Muscle of leg (tissue), 11 donors: Measurements from ENCODE around the gene ACACB. TPM values are rescaled to one million over a fixed set of nuclear protein-coding genes. Genes with fewer than 3 reads are reported as not detected.
A peak's percentile ranks its signal among the peaks of the same experiment; 100 is the strongest.

ENCODE experiments used
- DNase-seq: peaks from one replicate; pipeline ENCODE4 v3.0.0; 2013
- H3K27ac ChIP-seq: one replicate; pipeline ENCODE4 v1.5.1; 2013; ENCODE audit warnings: mild to moderate bottlenecking, low read length, control low read depth
- H3K27me3 ChIP-seq: one replicate; pipeline ENCODE4 v1.6.1; 2013; ENCODE audit warnings: low read length; ENCODE audit not compliant: control insufficient read depth, insufficient read depth
- H3K36me3 ChIP-seq: one replicate; pipeline ENCODE4 v1.6.1; 2013; ENCODE audit warnings: low read length; ENCODE audit not compliant: control insufficient read depth, insufficient read depth
- H3K4me1 ChIP-seq: one replicate; pipeline ENCODE4 v1.6.1; 2013; ENCODE audit warnings: low read length; ENCODE audit not compliant: control insufficient read depth, insufficient read depth
- H3K4me3 ChIP-seq: one replicate; pipeline ENCODE4 v1.5.1; 2013; ENCODE audit warnings: low read length, control low read depth
- H3K9me3 ChIP-seq: replicated peaks from 2 replicates; pipeline ENCODE4 v1.6.1; 2013; ENCODE audit warnings: low read depth, low read length; ENCODE audit not compliant: control insufficient read depth
- WGBS: methylation state at CpG from one replicate; pipeline ENCODE4 v1.1.5; 2013; ENCODE audit warnings: missing lambda C conversion rate; ENCODE audit not compliant: insufficient coverage; 5-methylcytosine and 5-hydroxymethylcytosine counted together
- polyA plus RNA-seq, 8 donors: library from polyadenylated mRNA; unstranded; fragments of 120-200 nt; gene quantifications; one replicate each; pipeline versions ENCODE4 v1.2.1 to v1.2.3, GENCODE V29; 2013; ENCODE audit warnings: inconsistent platforms in 1 of 8, low replicate concordance in 1 of 8; ENCODE audit not compliant: insufficient read length in 8 of 8, insufficient read depth in 1 of 8
- total RNA-seq: library from RNA; stranded (reverse); fragments of 120-200 nt; gene quantifications from one replicate; pipeline ENCODE4 v1.2.4, GENCODE V29; 2013

ACACB gene
- total and polyA plus RNA-seq, 9 donors, result 6.4 to 10.4 (median 7.9) TPM

DNA sequence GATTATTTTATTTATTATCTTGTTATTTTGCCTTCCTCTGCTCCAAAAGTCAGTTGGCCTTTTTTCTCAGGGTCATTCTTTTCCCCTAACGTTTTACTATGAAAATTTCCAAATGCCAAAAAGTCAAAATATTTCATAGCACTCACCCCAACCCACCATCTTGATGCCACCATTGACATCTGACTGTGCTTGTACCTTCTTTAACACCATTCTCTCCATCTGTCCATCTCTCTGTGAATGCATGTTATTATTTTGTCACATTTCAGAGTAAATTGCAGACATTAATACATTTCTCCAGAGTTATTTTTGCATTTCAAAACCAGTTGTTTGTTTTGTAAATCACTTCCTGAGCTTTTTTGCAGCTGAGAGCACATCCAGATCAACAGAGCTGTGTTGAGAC is 154.1 kb downstream of the ACACB start:
- Histone ChIP-seq H3K4me1 (no peaks in the 10 kb centered on the region), H3K36me3 (peaks cover 6% of the 10 kb centered on the region), H3K4me3 (no peak overlapping the region), H3K27me3 (peaks cover 5% of the 10 kb centered on the region), H3K9me3 (no peaks in the 10 kb centered on the region), H3K27ac (no peak overlapping the region)
- DNase-seq, result no peak
- 0% methylated on average over 1 of the region's 1 CpG for WGBS

GRCh38 chr12:109271418-109271817 is 155.0 kb downstream of the ACACB start:
- H3K4me1 ChIP-seq, result no peaks in the 10 kb centered on the region
- H3K4me3 ChIP-seq, result no peak overlapping the region
- no peak overlapping the region for H3K27ac ChIP-seq
- H3K9me3 ChIP-seq, result no peaks in the 10 kb centered on the region
- DNase-seq, result no peak
- H3K36me3 ChIP-seq, result no peaks in the 10 kb centered on the region
- H3K27me3 ChIP-seq, result peaks cover 5% of the 10 kb centered on the region
- WGBS, result 96% methylated on average over 2 of the region's 3 CpGs

DNA sequence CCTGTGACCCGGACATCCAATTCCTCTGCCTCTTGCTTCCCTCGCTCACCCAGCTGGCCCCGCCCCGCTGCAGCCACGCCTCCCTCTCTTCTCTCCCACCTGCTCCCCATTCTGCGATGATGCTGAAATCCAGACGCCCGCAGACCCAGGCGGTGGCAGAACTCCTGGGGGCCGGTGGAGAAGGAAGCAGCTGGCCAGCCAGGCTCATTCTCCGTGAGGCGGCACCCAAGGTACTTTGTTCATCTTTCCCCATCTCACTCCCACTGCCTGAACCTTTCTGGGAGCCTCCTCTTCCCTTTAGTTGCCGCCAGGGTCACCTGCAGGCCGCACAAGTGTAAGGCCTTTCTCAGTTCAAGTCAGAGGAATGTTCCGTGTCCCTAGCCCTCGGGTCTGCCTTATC is 157.0 kb downstream of the ACACB start:
- Histone ChIP-seq H3K9me3 (no peaks in the 10 kb centered on the region), H3K4me3 (no peak overlapping the region), H3K4me1 (peaks cover 10% of the 10 kb centered on the region), H3K27ac (no peak overlapping the region), H3K36me3 (no peaks in the 10 kb centered on the region), H3K27me3 (peaks cover 5% of the 10 kb centered on the region)
- WGBS, result 5% methylated on average over 14 of the region's 16 CpGs
- DNase-seq, result no peak

GRCh38 chr12:109274381-109274780 is 158.0 kb downstream of the ACACB start:
- H3K36me3 ChIP-seq, result no peaks in the 10 kb centered on the region
- no peak for DNase-seq
- H3K27ac ChIP-seq, result no peak overlapping the region
- no CpG with 5 or more reads among the region's 1 CpG for WGBS
- peaks cover 5% of the 10 kb centered on the region for H3K27me3 ChIP-seq
- H3K4me1 ChIP-seq, result peaks cover 17% of the 10 kb centered on the region
- H3K9me3 ChIP-seq, result no peaks in the 10 kb centered on the region
- no peak overlapping the region for H3K4me3 ChIP-seq

GRCh38 chr12:109275173-109275572 is 158.8 kb downstream of the ACACB start:
- WGBS, result no CpG with 5 or more reads among the region's 4 CpGs
- Histone ChIP-seq H3K27me3 (peaks cover 5% of the 10 kb centered on the region), H3K9me3 (no peaks in the 10 kb centered on the region)

DNA sequence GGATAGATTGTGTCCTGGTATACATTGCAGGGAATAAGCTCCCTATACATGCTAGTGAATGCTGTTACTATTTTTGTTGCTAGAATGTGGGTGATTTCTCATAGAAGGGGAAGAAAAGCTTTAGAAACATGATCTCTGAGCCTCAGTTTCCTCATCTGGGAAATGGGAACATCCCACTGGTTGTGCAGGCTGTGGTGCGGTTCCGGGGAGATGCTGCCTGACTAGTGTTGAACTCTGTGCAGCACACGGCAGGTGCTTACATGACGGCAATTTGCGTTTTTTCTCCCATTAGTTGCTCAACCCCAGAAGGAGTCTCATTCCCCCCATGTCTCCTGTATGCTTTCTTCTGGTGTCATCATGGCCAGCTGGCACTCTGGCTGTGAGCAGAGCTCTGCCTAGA is 159.8 kb downstream of the ACACB start:
- no peak for DNase-seq
- H3K36me3 ChIP-seq, result no peaks in the 10 kb centered on the region
- H3K4me3 ChIP-seq, result no peak overlapping the region
- peaks cover 17% of the 10 kb centered on the region for H3K4me1 ChIP-seq
- H3K9me3 ChIP-seq, result no peaks in the 10 kb centered on the region
- H3K27ac ChIP-seq, result no peak overlapping the region
- peaks cover 5% of the 10 kb centered on the region for H3K27me3 ChIP-seq
- 96% methylated on average over 5 of the region's 5 CpGs for WGBS

More at GRCh38 chr12:109275173-109275572, 158.8 kb downstream of the ACACB start:
- Histone ChIP-seq H3K36me3 (no peaks in the 10 kb centered on the region), H3K4me3 (no peak overlapping the region), H3K27ac (no peak overlapping the region), H3K4me1 (peaks cover 17% of the 10 kb centered on the region)
- DNase-seq, result no peak

GRCh38 chr12:109277255-109277898 is 161.0 kb downstream of the ACACB start:
- no peak overlapping the region for H3K4me3 ChIP-seq
- H3K27me3 ChIP-seq, result peaks cover 5% of the 10 kb centered on the region
- H3K4me1 ChIP-seq, result peaks cover 17% of the 10 kb centered on the region
- H3K9me3 ChIP-seq, result no peaks in the 10 kb centered on the region
- no peak for DNase-seq
- peak overlapping the region; percentile 21 for H3K27ac ChIP-seq
- 90% methylated on average over 3 of the region's 8 CpGs for WGBS
- no peaks in the 10 kb centered on the region for H3K36me3 ChIP-seq

DNA sequence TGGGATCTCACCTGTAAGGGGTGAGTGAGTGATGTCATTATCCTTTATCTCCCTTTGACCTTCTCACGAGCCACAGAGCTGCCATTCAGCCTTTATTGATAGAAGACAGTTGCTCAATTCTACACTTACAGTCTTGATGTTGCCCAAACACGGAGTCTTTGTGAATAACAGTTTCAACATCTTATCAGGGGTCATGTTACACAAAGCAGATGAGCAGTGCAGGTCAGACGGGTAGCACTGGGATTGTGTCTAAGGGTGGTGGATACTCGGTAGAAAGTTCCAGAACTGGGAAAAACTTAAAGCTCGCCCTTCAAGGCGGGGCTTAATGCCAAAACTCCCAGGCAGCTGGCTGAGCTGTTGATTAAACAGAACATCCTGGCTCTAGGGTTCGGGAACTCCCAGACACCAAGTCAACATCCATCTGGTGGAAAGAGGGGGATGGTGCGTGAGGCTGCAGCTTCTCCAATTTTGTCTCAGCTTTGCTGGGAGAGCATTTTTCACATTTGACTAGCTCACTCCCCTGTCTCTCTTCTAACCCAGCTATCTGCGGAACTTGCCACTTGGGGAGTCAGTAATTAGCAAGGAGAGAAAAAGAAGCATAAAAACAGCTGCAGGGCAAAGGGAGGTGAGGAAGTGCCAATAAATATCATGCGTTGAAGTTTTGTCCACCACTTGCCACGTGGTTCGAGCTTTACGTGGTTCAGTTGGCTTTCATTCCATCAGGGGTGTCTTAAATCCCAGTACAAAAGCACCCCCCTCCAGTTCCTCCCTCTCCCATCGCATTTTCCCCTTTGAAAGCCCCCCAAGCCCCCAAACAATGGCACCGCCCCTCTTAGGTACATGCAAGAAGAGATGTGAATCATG is 161.7 kb downstream of the ACACB start:
- H3K9me3 ChIP-seq, result no peaks in the 10 kb centered on the region
- peaks cover 5% of the 10 kb centered on the region for H3K27me3 ChIP-seq
- no peak overlapping the region for H3K4me3 ChIP-seq
- WGBS, result 40% methylated on average over 5 of the region's 15 CpGs
- H3K36me3 ChIP-seq, result no peaks in the 10 kb centered on the region
- DNase-seq, result peak; percentile 81
- peak overlapping the region; percentile 21 for H3K27ac ChIP-seq
- peaks cover 17% of the 10 kb centered on the region for H3K4me1 ChIP-seq

GRCh38 chr12:109278912-109279311 is 162.5 kb downstream of the ACACB start:
- Histone ChIP-seq H3K27me3 (no peaks in the 10 kb centered on the region), H3K4me3 (no peak overlapping the region), H3K36me3 (no peaks in the 10 kb centered on the region), H3K27ac (no peak overlapping the region), H3K4me1 (peaks cover 17% of the 10 kb centered on the region), H3K9me3 (no peaks in the 10 kb centered on the region)
- 85% methylated on average over 8 of the region's 10 CpGs for WGBS
- DNase-seq, result no peak

DNA sequence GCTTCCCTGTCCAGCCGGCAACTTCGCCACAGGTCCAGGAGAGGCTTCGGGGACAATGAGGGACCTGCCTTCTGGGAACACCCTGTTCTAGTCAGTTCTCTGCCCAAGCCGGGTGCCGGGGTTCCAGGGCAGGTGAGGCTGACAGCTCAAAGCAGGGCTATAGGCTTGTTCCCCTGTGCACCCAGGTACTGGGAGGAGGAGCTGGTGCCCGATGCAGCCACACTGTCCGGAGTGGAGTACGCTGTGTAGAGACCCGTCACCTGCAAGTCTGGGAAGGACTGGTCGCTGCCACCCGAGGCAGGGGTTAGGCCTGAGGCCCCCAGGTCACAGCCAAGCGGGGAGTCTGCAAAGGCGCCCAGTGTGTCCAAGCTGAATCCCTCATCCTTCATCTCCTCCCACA is 163.1 kb downstream of the ACACB start:
- Histone ChIP-seq H3K9me3 (no peaks in the 10 kb centered on the region), H3K36me3 (no peaks in the 10 kb centered on the region), H3K4me1 (peaks cover 17% of the 10 kb centered on the region), H3K27ac (no peak overlapping the region), H3K4me3 (no peak overlapping the region), H3K27me3 (no peaks in the 10 kb centered on the region)
- WGBS, result 90% methylated on average over 8 of the region's 13 CpGs
- no peak for DNase-seq
